ENCODE results near the gene SLC36A3. TPM values are rescaled to one million over a fixed set of nuclear protein-coding genes. Genes with fewer than 3 reads are reported as not detected.

Gene SLC36A3
- total RNA-seq, 6 donors from 2014 or later: not detected

DNA sequence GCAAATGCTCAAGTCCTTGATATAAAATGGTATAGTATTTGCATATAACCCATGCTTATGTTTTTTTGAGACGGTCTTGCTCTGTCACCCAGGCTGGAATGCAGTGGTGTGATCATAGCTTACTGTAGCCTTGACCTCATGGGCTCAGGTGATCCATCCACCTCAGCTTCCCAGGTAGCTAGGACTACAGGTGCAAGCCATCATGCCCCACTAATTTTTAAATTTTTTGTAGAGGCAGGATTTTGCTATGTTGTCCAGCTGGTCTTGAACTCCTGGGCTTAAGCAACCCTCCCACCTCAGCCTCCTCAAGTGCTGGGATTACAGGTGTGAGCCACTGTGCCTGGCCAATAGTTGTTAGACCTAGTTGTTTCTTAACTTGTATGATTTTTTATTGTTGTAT, 17.3 kb downstream of the SLC36A3 start:
- no peak for DNase-seq
- Histone ChIP-seq H3K27ac (no peak overlapping the region), H3K9me3 (no peaks in the 10 kb centered on the region), H3K4me3 (no peak overlapping the region), H3K27me3 (no peaks in the 10 kb centered on the region), H3K36me3 (no peaks in the 10 kb centered on the region), H3K4me1 (no peaks in the 10 kb centered on the region)
- no peak for ATAC-seq (ENCODE audit: low FRiP score in 2 of 2)
- 91% methylated on average over 1 of the region's 1 CpG for WGBS, 2 donors
- TF ChIP-seq POLR2A (IDR thresholded peaks at IDR 0.05) (no peak), EP300 (IDR thresholded peaks at IDR 0.05) (no peak), POLR2AphosphoS5 (IDR thresholded peaks at IDR 0.05) (no peak)
- TF ChIP-seq, protein P1, sequence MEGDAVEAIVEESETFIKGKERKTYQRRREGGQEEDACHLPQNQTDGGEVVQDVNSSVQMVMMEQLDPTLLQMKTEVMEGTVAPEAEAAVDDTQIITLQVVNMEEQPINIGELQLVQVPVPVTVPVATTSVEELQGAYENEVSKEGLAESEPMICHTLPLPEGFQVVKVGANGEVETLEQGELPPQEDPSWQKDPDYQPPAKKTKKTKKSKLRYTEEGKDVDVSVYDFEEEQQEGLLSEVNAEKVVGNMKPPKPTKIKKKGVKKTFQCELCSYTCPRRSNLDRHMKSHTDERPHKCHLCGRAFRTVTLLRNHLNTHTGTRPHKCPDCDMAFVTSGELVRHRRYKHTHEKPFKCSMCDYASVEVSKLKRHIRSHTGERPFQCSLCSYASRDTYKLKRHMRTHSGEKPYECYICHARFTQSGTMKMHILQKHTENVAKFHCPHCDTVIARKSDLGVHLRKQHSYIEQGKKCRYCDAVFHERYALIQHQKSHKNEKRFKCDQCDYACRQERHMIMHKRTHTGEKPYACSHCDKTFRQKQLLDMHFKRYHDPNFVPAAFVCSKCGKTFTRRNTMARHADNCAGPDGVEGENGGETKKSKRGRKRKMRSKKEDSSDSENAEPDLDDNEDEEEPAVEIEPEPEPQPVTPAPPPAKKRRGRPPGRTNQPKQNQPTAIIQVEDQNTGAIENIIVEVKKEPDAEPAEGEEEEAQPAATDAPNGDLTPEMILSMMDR (IDR thresholded peaks at IDR 0.05): no peak

GRCh38 chr5:151285683-151286082, 17.9 kb downstream of the SLC36A3 start:
- ATAC-seq (ENCODE audit: low FRiP score in 2 of 2): no peak
- 77 to 81% methylated on average over 5 of the region's 5 CpGs for WGBS, 2 donors
- H3K9me3 ChIP-seq: no peaks in the 10 kb centered on the region
- no peaks in the 10 kb centered on the region for H3K4me1 ChIP-seq
- no peaks in the 10 kb centered on the region for H3K27me3 ChIP-seq
- TF ChIP-seq EP300 (IDR thresholded peaks at IDR 0.05) (no peak), POLR2A (IDR thresholded peaks at IDR 0.05) (no peak), POLR2AphosphoS5 (IDR thresholded peaks at IDR 0.05) (no peak)
- TF ChIP-seq, protein P1 (IDR thresholded peaks at IDR 0.05): no peak
- H3K4me3 ChIP-seq: no peak overlapping the region
- no peak overlapping the region for H3K27ac ChIP-seq
- DNase-seq: no peak
- H3K36me3 ChIP-seq: no peaks in the 10 kb centered on the region

- Histone ChIP-seq H3K36me3 (no peaks in the 10 kb centered on the region), H3K4me1 (no peaks in the 10 kb centered on the region), H3K4me3 (no peak overlapping the region), H3K9me3 (no peaks in the 10 kb centered on the region), H3K27ac (no peak overlapping the region), H3K27me3 (no peaks in the 10 kb centered on the region)
- ATAC-seq (ENCODE audit: low FRiP score in 2 of 2) (no peak), DNase-seq (no peak)
- no peak for TF ChIP-seq EP300 (IDR thresholded peaks at IDR 0.05)
- TF ChIP-seq, protein P1 (IDR thresholded peaks at IDR 0.05): peak in 2 of 6 experiments; percentile 6 to 20
- WGBS, 2 donors: 34 to 42% methylated on average over 8 of the region's 8 CpGs
Observed at GRCh38 chr5:151284392-151284967, 19.1 kb downstream of the SLC36A3 start.

GRCh38 chr5:151283120-151283825, 20.3 kb downstream of the SLC36A3 start:
- Histone ChIP-seq H3K4me1 (no peaks in the 10 kb centered on the region), H3K27ac (no peak overlapping the region), H3K27me3 (no peaks in the 10 kb centered on the region), H3K9me3 (no peaks in the 10 kb centered on the region), H3K4me3 (no peak overlapping the region), H3K36me3 (no peaks in the 10 kb centered on the region)
- DNase-seq (no peak), ATAC-seq (ENCODE audit: low FRiP score in 2 of 2) (no peak)
- 79 to 91% methylated on average over 4 of the region's 4 CpGs for WGBS, 2 donors
- TF ChIP-seq POLR2AphosphoS5 (IDR thresholded peaks at IDR 0.05): no peak
- no peak for TF ChIP-seq EP300 (IDR thresholded peaks at IDR 0.05)
- no peak for TF ChIP-seq POLR2A (IDR thresholded peaks at IDR 0.05)
- TF ChIP-seq, protein P1 (IDR thresholded peaks at IDR 0.05): no peak

Measured in upper lobe of left lung (tissue), 6 donors.